SU-DHL-6 (cell line): Measurements from ENCODE around the gene EIF2AK3.

Source experiments
- EZH2phosphoT487 ChIP-seq: fragments of 200-600 bp; sonication (generic), shearing (Covaris generic); conservative IDR thresholded peaks from 2 replicates; pipeline ENCODE4 v1.6.1; 2018; ENCODE audit warnings: mild to moderate bottlenecking, antibody characterized with exemption, low read length, moderate library complexity, mixed read lengths
- TF ChIP-seq, protein P1 (sequence below): fragments of 200-600 bp; sonication (generic); IDR thresholded peaks from one replicate; pipeline ENCODE4 v1.5.1; 2017; ENCODE audit warnings: antibody characterized with exemption, mild to moderate bottlenecking, low read length, moderate library complexity; ENCODE audit not compliant: insufficient read depth, poor library complexity, severe bottlenecking

DNA sequence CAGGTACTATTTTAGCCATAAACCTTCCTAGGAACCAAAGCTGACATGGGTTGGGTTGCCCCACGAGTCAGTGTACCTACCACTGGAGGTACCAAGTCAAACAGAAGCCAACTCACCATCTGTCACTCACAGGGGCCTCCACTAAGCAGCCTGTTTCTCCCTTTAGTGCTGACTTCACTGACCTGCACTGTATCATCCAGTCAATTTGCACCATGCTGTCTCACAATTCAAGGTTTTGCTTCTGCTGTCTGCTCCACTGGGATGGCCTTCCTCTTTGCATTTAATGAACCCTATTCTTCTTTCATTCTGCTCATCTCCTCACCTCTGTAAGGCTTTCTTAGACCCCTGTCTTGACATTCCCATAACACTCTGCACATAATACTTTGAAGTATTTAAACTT is 47.2 kb downstream of the EIF2AK3 start:
- TF ChIP-seq, protein P1, sequence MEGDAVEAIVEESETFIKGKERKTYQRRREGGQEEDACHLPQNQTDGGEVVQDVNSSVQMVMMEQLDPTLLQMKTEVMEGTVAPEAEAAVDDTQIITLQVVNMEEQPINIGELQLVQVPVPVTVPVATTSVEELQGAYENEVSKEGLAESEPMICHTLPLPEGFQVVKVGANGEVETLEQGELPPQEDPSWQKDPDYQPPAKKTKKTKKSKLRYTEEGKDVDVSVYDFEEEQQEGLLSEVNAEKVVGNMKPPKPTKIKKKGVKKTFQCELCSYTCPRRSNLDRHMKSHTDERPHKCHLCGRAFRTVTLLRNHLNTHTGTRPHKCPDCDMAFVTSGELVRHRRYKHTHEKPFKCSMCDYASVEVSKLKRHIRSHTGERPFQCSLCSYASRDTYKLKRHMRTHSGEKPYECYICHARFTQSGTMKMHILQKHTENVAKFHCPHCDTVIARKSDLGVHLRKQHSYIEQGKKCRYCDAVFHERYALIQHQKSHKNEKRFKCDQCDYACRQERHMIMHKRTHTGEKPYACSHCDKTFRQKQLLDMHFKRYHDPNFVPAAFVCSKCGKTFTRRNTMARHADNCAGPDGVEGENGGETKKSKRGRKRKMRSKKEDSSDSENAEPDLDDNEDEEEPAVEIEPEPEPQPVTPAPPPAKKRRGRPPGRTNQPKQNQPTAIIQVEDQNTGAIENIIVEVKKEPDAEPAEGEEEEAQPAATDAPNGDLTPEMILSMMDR, result no peak
- TF ChIP-seq EZH2phosphoT487, result no peak
